GM18508 (cell line): ENCODE measurements around the gene ARHGEF4.
"Not testable (repeated sequence)": the region's sequence is repeated elsewhere in the genome, so short reads cannot be mapped to it uniquely, and the experiment has no call there.

ENCODE experiments used
- ATAC-seq: cut with Tn5 transposase; IDR thresholded peaks from one replicate; pipeline ENCODE4 v1.9.1; 2021; ENCODE audit warnings: moderate number of reproducible peaks; ENCODE audit not compliant: insufficient read depth, unreplicated experiment

Gene ARHGEF4

DNA sequence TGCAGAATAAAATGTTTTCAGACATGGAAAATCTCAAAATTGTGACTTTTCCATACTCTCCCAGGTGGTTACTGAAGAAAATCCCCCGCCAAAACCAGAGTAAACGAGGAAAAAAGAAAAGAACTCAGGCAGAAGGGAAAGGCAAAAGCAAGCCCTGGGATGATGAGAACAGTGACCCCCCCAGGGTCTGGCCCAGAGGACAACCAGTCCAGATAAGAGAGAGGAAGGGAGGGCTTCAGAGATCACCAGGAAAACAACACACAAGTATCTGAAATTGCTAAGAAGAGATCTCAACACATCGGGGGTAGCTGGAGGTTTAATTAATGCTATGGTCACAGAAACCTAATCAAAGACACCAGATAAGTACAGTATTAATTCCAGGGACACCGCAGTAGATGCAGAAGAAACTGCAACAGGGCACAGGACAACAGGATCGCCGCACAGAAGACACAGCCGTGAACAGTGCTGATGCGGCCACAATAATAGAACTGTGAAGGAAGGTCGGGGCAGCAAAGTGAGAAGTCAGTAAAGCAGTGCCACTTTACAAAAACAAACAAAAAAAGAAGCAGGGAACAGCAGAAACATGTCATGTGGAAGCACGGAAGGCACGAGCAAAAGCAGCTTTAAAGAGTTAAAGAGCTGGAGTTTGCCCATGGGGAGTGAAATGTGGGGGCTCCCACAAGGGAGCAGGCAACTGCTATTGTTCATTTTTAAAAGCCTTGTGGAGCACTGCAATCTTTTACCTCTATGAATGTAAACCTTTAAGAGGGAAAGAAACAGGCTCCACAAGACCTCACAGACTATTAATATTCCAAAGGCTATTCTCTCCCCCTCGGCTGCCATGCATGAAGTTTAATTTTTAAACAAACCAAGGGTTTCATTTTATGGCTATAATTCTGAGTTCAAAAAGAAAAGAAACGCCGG is 228.1 kb downstream of the ARHGEF4 start:
- no peak for ATAC-seq

DNA sequence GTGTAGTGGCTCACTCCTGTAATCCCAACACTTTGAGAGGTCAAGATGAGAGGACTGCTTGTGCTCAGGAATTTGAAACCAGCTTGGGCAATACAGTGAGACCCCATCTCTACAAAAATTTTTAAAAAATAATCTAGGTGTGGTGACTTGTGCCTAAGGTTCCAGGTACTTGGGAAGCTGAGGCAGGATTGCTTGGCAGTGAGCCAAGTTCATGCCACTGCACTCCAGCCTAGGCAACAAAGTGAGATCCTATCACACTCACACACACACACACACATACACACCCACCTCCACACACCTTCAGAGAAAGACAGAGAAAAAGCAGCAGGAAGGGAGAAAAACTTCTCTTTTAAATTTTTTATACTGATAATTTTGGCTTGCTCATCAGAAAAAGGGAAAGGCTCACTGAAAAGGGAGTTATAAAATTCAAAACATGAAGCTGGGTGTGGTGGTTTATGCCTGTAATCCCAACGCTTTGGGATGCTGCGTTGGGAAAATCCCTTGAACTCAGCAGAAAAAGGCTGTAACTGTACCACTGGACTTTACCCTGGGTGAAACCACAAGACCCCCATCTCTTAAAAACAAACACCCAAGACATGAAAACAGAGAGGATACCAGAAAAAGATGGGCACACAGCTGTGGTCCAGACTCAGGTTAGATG is 230.9 kb downstream of the ARHGEF4 start:
- no peak for ATAC-seq

DNA sequence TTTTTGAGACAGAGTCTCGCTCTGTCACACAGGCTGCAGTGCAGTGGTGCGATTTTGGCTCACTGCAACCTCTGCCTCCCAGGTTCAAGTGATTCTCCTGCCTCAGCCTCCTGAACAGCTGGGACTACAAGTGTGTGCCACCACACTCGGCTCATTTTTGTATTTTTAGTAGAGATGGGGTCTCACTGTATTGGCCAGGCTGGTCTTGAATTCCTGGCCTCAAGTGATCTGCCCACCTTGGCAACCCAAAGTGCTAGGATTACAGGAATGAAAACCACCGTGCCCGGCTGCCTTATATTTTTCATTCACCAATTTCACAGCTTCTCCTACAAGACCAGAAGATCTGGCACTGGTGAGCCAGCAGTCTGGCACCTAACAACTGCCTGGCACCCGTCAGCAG is 231.5 kb downstream of the ARHGEF4 start:
- ATAC-seq = not testable (repeated sequence)

DNA sequence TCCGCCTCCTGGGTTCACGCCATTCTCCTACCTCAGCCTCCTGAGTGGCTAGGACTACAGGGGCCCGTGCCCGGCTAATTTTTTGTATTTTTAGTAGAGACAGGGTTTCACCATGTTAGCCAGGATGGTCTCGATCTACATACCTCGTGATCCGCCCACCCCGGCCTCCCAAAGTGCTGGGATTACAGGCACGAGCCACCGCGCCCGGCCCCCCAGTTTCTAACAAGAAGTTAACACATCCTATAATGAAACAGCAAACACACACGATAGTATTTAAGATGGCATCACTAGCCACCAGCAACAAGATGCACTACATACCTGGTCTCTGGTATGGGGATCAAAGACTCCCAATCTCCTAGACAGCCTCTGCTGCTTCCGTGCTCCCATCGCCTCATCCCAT is 238.9 kb downstream of the ARHGEF4 start:
- ATAC-seq = not testable (repeated sequence)

DNA sequence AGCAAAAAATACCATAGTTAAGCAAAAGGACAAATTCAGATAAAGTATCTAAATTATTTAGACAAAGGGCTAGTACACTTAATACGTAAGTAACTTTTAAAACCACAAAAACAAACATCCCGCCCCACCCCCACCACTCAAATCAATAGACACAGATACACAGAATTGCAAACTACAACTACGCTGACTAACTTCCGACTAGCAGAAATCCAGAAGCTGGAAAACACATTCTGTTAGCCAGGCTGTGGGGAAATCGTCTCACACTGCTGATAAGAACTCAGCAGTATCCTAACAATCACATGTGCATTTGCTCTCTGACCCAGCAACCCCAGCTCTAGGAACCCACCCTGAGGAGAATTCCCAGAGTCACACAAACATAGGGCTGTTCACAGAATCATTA is 240.0 kb downstream of the ARHGEF4 start:
- no peak for ATAC-seq

DNA sequence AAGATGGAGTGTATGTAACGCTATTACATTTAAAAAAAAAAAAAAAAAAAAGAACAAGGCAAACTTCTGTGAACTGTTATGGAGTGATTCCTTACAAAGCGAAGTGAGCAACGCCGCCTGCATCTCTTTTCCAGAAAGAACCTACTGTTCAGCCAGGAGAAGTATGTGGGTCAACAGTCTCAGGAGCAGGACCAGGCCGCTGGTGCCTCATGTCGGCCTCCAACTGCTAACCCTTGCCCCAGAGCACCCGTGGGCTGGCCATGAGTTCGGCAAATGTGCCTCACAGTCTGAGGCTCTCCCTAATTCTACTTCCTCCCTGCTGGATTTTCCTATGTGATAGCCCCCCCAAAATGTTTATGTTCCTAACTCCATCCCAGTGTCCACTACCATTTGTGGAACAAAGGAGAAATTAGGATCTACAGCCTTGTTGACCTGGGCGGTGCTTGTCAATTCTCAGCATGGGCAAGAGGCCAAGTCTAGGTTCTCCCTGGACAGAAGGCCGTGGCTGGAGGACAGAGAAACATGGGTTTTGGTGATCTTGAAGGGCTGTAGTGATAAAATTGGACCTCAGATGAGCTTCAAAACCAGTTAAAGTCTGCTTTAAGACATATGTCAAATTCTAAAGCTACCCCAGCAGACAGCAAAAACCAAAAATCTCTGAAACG is 240.6 kb downstream of the ARHGEF4 start:
- ATAC-seq = no peak

DNA sequence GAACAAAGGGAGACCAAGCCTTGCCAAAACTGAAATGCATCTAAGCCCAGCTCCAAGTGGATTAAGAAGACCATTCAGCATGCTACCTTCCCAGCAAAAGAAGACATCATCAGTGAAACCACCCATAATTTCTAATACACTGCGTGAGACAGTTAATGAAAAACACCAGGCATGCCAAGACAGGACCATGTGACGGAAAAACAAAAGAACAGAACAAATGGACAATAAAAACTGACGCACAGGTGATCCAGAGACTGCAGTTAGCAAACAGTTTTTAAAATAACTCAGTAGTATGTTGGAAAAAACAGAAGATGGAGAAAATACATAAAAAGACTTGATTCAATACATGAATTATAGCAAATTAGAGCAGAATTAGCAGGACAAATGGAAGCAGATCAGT is 241.3 kb downstream of the ARHGEF4 start:
- ATAC-seq = no peak

DNA sequence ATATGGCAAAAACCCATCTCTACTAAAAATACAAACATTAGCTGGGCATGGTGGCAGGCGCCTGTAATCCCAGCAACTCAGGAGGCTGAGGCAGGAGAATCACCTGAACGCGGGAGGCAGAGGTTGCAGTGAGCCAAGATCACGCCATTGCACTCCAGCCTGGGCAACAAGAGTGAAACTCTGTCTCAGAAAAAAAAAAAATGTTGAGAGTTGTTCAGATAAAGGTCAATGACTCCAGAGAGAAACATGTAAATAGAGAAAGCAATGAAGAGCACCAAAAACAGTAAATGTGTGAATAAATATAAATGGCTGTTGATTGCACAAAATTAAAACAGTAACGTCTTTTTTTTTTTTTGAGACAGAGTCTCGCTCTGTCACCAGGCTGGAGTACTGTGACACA is 243.2 kb downstream of the ARHGEF4 start:
- ATAC-seq = not testable (repeated sequence)

DNA sequence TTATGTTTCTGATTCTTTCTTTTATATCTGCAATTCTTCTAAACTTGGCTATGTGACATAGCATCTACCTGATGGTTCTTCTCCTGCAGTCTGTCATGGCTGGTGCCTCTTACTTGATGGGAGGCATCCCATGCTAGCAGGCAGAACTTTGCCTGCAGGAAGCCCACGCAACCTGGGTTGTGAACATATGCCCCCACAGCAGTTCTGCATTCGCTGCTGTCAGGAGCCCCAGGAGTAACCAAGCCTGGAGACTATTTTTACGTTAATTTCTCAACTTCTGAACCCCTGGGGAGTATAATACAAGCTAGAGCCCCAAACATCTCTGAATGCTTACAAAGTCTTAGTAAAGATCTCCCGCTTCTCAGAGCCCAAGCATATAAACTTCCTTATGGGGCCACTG is 244.5 kb downstream of the ARHGEF4 start:
- ATAC-seq = no peak

DNA sequence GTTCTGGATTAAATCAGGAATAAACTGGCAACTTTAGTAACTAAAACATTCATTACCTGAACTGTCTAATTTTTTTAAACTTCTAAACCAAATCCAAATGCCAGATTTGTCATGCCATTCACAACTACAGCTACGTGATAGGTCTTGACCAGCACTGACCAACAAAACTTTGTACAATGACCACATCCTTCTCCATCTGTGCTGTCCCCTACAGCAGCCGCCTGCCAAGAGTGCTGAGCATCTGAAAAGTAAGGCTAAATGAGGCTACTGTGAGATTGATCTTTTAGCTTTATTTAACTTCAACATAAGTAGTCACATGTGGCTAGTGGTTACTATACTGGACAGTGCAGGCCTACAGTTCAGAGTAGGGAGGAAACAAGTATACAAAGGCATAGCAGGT is 248.9 kb downstream of the ARHGEF4 start:
- no peak for ATAC-seq

DNA sequence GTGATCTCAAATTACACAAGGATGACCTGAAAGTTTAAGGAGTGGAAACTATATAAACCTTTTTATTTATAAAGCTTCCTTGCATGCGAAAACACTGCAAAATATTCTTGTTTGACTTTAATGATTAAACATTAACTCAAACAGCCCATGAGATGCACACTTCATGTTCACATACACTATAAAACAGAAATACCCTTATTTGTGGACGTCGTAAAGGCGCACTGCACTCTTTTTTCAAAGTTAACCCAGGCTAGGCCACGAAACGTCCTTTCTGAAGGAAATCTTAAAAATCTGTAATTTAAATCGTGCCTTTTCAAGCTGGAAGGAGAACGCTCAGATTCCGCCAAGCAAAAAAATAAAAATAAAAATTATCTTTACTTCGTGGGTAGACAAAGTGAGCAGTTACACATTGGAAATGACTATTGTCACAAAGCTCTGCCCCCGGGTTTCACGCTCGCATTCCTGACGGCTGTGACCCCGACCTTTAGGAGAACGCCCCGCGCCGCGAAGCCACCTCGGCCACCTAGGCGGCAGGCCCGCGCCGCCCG is 255.8 kb downstream of the ARHGEF4 start:
- no peak for ATAC-seq

DNA sequence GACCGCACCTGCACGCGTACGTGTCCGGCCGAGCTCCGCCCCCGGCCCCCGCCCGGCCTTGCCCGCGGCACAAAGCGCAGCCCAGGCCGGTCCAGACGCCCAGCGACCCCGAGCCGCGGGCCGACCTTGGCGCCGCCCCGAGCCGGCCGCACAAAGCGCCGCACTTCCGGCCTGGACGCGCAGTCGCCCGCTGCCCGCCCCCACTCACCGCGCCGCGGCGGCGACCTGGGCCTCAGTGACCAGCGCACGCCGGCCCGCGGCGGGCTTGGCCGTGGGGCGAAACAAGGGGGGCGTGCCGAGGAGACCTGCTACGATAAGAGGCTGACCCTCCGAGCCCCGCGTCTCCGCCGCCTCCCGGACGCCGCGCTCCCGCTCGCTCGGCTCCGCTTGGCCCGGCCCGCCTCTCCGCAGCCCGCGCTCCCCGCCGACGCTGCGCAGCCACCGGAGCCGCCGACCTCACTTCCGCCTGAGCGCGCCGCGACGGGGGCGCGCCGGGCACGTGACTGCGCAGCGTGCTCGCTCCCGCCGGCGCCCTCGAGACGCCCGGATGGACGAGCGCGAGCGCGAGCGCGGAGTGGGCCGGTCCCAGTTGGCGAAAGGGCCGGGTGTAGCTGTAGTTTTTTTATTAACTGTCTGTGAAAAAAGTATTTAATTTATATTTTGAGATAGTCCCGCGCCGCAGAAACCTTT is 256.4 kb downstream of the ARHGEF4 start, which contains the start of gene FAM168B:
TSS of gene FAM168B (minus strand) at position 455 of the 690 bp plus-strand sequence. CDS start 10,814 bp downstream, outside the sequence.
- ATAC-seq = peak; percentile 58

DNA sequence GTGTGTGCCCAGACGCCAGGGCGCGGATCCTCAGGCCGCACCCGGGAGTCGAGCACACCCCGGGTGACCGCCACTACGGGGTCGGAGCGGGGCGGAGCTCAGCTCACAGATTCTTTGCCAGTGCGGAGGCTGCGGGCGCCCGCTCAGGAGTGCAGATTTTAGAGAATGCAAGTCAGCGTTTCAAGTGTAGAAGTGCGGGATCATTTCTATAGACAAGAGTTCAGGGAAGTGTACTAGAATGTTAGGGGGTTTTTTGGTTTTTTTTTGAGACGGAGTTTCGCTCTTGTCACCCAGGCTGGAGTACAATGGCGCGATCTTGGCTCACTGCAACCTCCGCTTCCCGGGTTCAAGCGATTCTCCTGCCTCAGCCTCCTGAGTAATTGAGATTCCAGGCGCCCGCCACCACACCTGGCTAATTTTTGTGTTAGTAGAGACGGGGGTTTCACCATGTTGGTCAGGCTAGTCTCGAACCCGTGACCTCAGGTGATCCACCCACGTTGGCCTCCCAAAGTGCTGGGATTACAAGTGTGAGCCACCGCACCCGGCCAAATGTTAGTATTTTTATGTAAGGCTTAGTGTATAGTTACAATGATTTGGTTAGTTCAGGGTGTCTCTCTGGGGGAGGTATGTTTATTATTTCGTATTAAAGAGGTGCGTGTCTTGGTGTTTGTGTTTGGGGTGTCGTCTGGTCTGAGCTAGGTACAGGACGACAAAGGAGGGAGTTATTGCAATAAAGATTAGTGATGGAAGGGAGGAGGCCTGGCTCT is 257.2 kb downstream of the ARHGEF4 start:
- peak; percentile 52 for ATAC-seq

DNA sequence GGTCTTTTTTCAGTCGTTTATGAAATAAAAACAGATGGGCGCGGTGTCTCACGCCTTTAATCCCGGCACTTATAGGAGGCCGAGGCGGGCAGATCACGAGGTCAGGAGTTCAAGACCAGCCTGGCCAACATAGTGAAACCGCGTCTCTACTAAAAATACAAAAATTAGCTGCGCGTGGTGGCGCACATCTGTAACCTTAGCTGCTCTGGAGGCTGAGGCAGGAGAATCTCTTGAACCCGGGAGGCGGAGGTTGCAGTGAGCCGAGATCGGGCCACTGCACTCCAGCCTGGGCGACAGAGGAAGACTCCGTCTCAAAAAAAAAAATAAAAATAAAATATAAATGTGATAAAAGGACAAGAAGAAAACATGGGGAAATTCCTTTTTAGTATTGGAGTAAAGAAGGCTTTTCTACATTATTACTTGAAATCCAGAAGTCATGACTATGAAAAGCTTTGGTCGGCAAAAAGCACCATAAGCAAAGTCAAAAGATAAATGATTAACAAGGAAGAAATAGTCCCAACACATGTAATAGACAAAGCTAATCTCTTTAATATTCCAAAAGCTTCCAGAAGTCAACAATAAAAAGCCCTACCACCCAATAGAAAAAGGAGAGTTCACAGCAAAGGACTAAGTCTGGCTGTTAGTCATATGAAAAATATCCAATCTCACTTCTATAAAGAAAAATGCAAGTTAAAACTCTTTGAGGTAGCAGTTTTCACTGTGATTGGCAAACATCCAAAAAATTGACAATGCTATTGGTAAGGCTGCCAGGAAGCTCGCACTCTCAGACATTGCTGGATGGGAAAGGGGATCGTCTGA is 258.0 kb downstream of the ARHGEF4 start:
- no peak for ATAC-seq
